Colonic mucosa (tissue), 4 donors: ENCODE measurements around the gene NUP43. TPM values are rescaled to one million over a fixed set of nuclear protein-coding genes. Genes with fewer than 3 reads are reported as not detected.
"Not testable (repeated sequence)": the region's sequence is repeated elsewhere in the genome, so short reads cannot be mapped to it uniquely, and the experiment has no call there.

Source experiments
- DNase-seq: peaks from one replicate; pipeline ENCODE4 v3.0.0-alpha.2; 2020
- H3K27ac ChIP-seq: fragments of 200-600 bp; one replicate; pipeline ENCODE4 v1.8.0; 2021
- H3K27me3 ChIP-seq: fragments of 200-600 bp; one replicate; pipeline ENCODE4 v1.8.0; 2021
- H3K36me3 ChIP-seq: fragments of 200-600 bp; one replicate; pipeline ENCODE4 v1.8.0; 2021
- H3K4me1 ChIP-seq: fragments of 200-600 bp; one replicate; pipeline ENCODE4 v1.8.0; 2021; ENCODE audit warnings: mild to moderate bottlenecking
- H3K4me3 ChIP-seq: fragments of 200-600 bp; one replicate; pipeline ENCODE4 v1.8.0; 2021
- H3K9ac ChIP-seq, 2 donors: one replicate each; pipeline ENCODE4 v1.7.0; 2013; ENCODE audit warnings: control low read depth in 2 of 2, low read depth in 2 of 2, low read length in 2 of 2
- H3K9me3 ChIP-seq: fragments of 200-600 bp; one replicate; pipeline ENCODE4 v1.8.0; 2021
- CTCF ChIP-seq: fragments of 200-600 bp; IDR thresholded peaks from one replicate; pipeline ENCODE4 v1.8.0; 2022; ENCODE audit warnings: antibody characterized with exemption, mild to moderate bottlenecking
- intact Hi-C: fragments of 100-400 bp; cut with DNase I; formaldehyde crosslinking; loops from one replicate; pipeline ENCODE4 v1.14.1; 2022
- total RNA-seq, 2 donors: library from RNA; stranded (reverse); fragmentation: NEBNext Ultra II Directional in 1 of 2; extraction: Animal tissue kit (Norgen Biotek cat#: 25700) in 1 of 2; gene quantifications; one replicate each; pipeline ENCODE4 v1.2.1, GENCODE V29; 2021
- donor health status: healthy.
- donor health status: DM: no; HTN: no; CAD: no.
- donor health status: DM: no; HTN: no; CAD: no.

Gene NUP43
- total RNA-seq, 2 donors from 2014 or later: 25.0 to 43.5 TPM

- intact Hi-C loops: no loop called here
- no peak for TF ChIP-seq CTCF
Observed at GRCh38 chr6:149763866-149764265, 17.5 kb upstream of the NUP43 start.

GRCh38 chr6:149761438-149761837 lies 15.1 kb upstream of the NUP43 start:
- intact Hi-C loops: no loop called here
- no peaks in the 10 kb centered on the region for H3K36me3 ChIP-seq

More at GRCh38 chr6:149763866-149764265, 17.5 kb upstream of the NUP43 start:
- Histone ChIP-seq H3K27ac (no peak overlapping the region), H3K36me3 (no peaks in the 10 kb centered on the region), H3K4me3 (no peak overlapping the region), H3K4me1 (no peaks in the 10 kb centered on the region), H3K27me3 (no peaks in the 10 kb centered on the region), H3K9ac (no peak overlapping the region), H3K9me3 (no peaks in the 10 kb centered on the region)
- no peak for DNase-seq

GRCh38 chr6:149756261-149756636 lies 9.9 kb upstream of the NUP43 start:
- no peak overlapping the region for H3K27ac ChIP-seq
- H3K36me3 ChIP-seq: no peaks in the 10 kb centered on the region
- H3K4me3 ChIP-seq: no peak overlapping the region
- H3K9ac ChIP-seq: no peak overlapping the region
- no peak for DNase-seq
- intact Hi-C loops: no loop called here
- no peaks in the 10 kb centered on the region for H3K9me3 ChIP-seq
- no peak for TF ChIP-seq CTCF
- no peaks in the 10 kb centered on the region for H3K4me1 ChIP-seq
- no peaks in the 10 kb centered on the region for H3K27me3 ChIP-seq

More at GRCh38 chr6:149761438-149761837, 15.1 kb upstream of the NUP43 start:
- no peak for TF ChIP-seq CTCF
- H3K4me1 ChIP-seq: no peaks in the 10 kb centered on the region
- no peak overlapping the region for H3K27ac ChIP-seq
- no peak overlapping the region for H3K4me3 ChIP-seq
- H3K9me3 ChIP-seq: no peaks in the 10 kb centered on the region
- no peak overlapping the region for H3K9ac ChIP-seq
- H3K27me3 ChIP-seq: no peaks in the 10 kb centered on the region
- no peak for DNase-seq

- no peak for DNase-seq
Observed at GRCh38 chr6:149755300-149756260, 9.3 kb upstream of the NUP43 start.

GRCh38 chr6:149754548-149754947 lies 8.2 kb upstream of the NUP43 start:
- TF ChIP-seq CTCF: no peak
- H3K4me1 ChIP-seq: no peaks in the 10 kb centered on the region
- no peak overlapping the region for H3K9ac ChIP-seq
- H3K4me3 ChIP-seq: no peak overlapping the region
- DNase-seq: no peak
- H3K27me3 ChIP-seq: no peaks in the 10 kb centered on the region
- no peak overlapping the region for H3K27ac ChIP-seq
- intact Hi-C loops: no loop called here
- H3K9me3 ChIP-seq: no peaks in the 10 kb centered on the region
- H3K36me3 ChIP-seq: no peaks in the 10 kb centered on the region

More at GRCh38 chr6:149755300-149756260, 9.3 kb upstream of the NUP43 start:
- intact Hi-C loops: no loop called here
- Histone ChIP-seq H3K4me3 (no peak overlapping the region), H3K27me3 (no peaks in the 10 kb centered on the region), H3K9me3 (no peaks in the 10 kb centered on the region), H3K27ac (no peak overlapping the region), H3K36me3 (no peaks in the 10 kb centered on the region), H3K4me1 (no peaks in the 10 kb centered on the region), H3K9ac (no peak overlapping the region)
- TF ChIP-seq CTCF: no peak

GRCh38 chr6:149753374-149753637 lies 7.0 kb upstream of the NUP43 start:
- H3K27ac ChIP-seq, H3K4me1 ChIP-seq, H3K9ac ChIP-seq, H3K27me3 ChIP-seq, H3K36me3 ChIP-seq, intact Hi-C loops, DNase-seq, H3K9me3 ChIP-seq, H3K4me3 ChIP-seq: not testable (repeated sequence)
